GM12892 (cell line): ENCODE data around the gene SLC37A1.

Experiments used
- DNase-seq: peaks from one replicate; pipeline ENCODE4 v3.0.0; 2011; ENCODE audit not compliant: insufficient read length
- FAIRE-seq: peaks from 2 replicates; lab custom pipeline; 2011; peaks lifted over from hg19 to GRCh38; lab: Jason Lieb, UNC
- POLR2A ChIP-seq: IDR thresholded peaks from 2 replicates; pipeline ENCODE4 v1.6.1; 2011; ENCODE audit warnings: low read depth, low read length, control low read depth
- POLR2AphosphoS5 ChIP-seq: IDR thresholded peaks from 2 replicates; pipeline ENCODE4 v1.6.1; 2011; ENCODE audit warnings: low read depth, low read length, control low read depth
- TAF1 ChIP-seq: IDR thresholded peaks from 2 replicates; pipeline ENCODE4 v1.6.1; 2011; ENCODE audit warnings: low read depth, mild to moderate bottlenecking, control low read depth, low read length, borderline replicate concordance

Gene SLC37A1

DNA sequence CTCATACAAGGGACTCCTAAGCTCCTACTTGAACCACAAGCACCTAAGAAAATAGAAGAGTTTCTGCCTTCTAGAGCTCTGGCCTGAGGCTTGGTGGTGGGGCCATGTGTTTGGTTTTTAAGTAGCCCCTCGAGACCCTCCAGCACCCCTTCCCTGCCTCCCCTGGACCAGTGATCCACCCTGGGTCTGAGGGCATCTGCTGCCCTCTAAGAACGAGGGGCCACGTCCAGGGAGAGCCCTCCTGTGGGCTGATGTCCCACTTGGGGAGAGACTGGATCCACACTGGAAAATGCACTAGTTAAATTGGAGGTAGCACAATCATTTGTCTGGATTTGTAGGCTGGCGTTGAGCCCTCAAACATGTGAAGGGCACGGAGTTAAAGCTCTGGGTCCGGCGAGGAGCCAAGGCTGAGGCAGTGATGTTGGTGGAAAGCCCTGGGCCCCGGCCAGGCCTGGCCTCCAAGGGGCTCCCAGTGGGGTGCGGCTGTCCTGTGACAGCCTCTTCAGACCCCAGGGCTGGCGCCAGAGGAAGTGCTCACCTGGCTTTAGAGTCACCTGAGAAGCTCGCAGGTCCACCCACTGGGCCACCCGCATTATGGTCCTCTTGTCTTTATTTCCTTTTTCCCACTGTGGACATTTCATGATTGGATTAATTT is 65.2 kb downstream of the SLC37A1 start:
- no peak for DNase-seq
- TF ChIP-seq TAF1: no peak
- no peak for TF ChIP-seq POLR2AphosphoS5
- TF ChIP-seq POLR2A: no peak
- no peak for FAIRE-seq

DNA sequence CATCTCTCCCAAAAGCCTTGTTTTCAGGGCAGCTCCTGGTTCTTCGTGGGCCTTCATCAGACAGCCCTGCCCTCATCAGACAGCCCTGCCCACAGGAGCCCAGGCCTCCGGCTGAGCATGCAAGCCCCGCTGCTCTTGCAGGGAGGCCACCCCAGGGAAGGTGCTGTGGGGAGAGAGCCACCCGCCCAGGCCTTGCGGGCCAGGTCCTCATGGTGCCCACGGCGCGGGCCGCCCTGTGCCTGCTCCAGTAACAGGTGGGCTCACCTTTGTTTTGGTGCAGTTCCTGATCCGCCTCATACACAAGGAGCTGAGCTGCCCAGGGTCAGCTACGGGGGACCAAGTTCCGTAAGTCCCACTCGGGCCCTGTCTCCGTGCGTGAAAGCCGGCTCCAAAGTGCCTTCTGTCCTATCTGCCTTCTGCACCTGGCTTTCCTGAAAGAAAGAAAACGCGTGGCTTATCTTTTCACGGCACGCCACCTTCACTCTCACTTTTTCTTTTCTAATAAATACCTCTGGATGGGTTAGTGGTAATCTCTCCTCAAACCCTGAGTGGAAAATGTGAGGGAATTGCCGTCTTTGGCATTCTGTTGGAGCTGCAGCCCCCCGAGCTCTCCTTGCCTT is 65.9 kb downstream of the SLC37A1 start:
- FAIRE-seq (no peak), DNase-seq (no peak)
- no peak for TF ChIP-seq POLR2A
- TF ChIP-seq POLR2AphosphoS5: no peak
- no peak for TF ChIP-seq TAF1

DNA sequence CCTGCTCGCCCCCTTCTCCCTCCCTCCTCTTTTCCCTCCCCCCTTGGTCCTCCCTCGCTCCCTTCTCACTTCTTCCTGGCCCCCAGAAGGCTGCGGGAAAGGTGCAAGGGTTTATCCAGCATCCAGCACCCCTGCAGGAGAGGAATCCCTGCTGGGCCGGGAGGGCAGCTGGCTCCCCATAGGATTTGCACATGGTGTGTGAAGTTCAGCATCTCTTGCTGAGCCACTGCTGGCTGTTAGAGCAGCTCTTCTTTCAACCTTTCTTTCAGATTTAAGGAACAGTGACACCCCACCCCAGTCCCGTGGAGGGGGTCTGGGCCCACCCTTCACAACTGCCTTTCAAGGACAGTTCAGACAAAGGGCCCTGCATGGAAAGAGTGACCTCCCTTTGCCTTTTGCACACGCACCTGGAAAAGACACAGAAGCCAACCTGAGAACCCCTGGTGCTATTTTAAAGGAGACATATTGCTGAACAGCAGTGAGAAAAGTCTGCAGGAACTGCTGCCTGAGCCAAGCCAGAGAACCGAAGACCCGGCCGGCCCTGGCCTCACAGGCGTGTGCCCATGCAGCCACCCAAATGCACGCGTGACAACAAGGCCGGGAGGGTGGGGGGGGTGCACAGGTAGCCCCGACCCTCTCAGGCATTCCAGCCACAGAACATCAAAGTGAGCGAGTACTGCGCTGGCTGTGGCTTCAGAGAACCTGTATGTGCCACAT is 66.6 kb downstream of the SLC37A1 start:
- FAIRE-seq: no peak

DNA sequence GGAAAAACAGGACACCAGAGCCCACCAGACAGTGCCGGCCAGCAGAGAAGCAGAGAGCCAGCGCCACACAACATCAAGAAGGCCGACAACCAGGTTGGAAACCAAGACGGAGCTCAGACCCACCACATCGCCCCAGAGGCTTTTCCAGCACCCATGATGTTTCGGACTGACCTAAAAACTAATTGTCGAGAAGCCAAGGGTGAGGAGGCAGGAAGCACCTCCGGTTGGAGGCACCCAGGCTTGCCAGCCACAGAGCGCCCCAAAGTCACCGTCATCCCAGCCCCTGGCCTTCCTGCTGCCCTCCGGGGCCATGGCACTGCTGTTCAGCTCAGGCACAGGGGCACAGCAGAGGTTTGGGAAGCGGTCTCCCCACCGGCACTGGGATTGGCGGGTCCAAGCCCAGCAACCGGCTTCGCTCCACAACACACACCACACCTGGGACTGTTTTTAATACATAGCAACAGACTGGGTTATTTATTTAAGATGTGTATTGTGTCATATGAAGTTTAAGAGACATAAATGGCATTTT is 67.2 kb downstream of the SLC37A1 start:
- TF ChIP-seq POLR2AphosphoS5 (no peak), POLR2A (no peak), TAF1 (no peak)
- no peak for FAIRE-seq
- DNase-seq: no peak

More for the DNA sequence above, 66.6 kb downstream of the SLC37A1 start:
- no peak for TF ChIP-seq POLR2A
- no peak for TF ChIP-seq POLR2AphosphoS5
- TF ChIP-seq TAF1: no peak
- no peak for DNase-seq

DNA sequence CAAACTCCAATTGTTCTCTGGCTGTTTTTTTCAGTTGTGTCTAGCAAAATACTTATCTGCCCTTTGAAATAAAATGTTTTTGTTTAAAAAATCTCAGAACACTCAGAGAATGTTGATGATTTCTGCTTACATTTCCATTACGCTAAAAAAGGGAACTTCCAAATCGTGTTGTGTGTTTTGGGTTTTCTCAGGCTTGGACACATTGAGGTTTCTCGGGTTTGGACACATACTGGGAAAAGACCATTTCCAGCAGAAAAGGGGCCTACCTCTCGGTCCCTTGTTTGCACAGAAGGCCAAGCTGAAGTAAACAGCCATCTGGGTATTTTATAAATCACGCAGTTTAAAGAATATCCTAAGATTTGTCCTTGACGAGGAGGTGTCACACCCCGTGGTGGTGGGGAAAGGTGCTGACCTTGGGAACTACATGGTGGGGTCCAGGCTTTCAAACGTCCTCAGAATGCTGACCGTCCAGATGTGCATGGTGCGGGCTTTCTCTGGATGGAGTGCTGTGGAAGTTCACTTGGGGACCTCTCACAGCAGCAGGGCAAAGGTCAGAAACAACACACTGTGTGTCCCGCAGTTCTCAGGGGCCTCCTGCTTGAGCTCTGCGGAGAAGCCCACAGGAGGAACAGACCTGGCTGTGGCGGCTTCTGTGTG is 67.8 kb downstream of the SLC37A1 start:
- TF ChIP-seq POLR2A (no peak), POLR2AphosphoS5 (no peak), TAF1 (no peak)
- no peak for DNase-seq
- no peak for FAIRE-seq

DNA sequence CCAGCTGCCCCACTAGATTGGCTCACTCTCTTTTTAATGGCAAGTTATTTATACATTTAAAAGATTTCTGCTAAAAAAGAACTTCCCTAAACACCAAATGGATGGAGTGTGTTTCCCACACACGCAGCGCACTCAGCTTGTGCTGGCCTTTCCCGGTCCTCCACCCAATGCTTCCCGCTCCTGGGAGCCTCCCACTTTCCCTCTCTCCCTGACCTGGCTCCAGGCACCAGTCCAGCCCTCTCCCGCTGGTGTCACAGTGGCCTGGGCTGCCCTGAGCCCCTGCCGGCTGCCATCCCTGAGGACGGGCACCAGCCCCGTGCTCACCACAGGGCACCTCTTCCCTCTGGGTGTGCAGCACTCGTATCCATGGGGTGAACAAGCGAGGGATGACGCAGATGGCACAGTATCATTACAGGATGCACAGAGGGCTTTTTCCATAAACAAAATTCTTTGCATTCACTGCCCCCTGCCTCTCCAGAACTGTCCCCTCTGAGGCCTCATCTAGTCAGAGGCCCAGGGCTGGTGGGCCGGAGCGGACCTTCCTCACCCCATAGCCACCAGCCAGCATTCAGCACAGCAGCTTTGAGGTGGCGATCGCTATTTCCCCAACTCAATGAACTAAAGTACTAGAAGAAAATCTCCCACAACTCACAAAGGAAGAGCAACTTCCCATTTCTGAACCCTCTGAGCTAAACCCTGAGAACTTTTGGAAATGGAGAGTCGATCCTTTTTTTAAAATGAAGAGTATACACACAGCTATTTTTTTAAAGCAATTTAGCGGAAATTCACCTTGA is 68.5 kb downstream of the SLC37A1 start:
- no peak for TF ChIP-seq POLR2A
- no peak for TF ChIP-seq POLR2AphosphoS5
- TF ChIP-seq TAF1: no peak
- FAIRE-seq (no peak), DNase-seq (no peak)

DNA sequence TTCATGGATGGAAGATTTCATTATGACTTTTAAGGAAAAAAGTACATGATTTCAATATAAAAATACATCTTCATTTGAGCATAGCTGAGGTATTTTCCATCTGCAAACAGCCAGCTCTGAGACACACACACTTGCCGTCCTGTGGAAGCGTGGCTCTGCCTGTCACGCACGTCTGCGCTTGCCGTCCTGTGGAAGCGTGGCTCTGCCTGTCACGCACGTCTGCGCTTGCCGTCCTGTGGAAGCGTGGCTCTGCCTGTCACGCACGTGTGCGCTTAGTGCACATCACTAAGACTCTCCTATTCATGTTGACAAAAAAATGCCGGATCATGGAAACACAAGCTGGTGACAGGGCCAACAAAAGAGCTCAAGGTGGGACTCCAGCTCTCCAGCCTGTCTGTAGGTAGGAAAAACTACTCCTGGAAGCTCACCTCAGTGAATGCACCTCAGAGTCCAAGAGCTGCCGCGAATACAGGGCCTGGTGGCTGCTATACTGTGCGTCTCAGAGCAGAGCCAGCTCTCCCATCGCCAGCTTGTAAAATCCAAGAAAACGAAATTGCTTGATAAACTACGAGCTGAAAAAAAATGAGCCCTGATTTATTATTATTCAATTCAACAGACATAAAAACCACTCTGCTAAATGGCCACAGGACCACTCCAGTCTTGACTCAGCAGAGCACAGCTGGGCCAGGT is 69.3 kb downstream of the SLC37A1 start:
- DNase-seq: no peak
- no peak for FAIRE-seq
- TF ChIP-seq POLR2AphosphoS5: no peak

DNA sequence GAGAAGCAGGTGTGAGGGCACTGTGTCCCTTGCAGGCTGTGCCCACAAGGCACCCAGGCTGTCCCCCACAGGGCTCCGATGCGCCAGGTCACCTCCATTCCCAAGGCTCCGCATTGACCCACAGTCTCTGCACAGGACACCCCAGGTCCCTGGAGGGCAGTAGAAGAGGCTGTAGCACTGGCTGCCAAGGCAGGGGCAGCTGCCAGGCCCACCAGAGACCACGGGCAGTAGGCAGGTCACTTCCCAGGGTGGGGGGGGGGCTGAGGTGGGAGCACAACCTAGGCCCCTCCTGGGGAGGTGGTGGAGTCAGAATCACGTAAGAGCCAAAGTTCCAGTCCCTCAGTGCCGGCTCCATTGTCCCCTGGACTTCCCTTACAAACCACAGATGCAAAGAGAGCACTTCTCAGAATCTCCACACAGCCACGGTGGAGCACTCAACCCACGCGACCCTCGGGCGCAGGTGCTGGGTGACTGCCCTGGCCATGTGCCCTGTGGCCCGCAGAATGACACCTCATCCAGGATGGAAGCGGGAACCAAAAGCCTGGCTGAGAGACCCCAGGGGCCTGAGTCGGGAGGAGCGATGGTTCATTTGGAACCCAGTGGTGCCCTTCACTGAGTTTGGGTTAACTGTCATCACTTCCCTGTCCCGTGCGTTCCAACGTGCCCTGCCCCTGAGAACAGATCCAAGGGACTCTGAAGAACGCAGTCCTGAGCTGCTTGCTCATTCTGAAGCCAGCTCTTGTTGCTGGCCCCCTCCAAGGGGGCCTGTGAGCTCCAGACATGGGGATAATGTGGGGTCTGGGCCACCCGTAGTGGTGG is 70.0 kb downstream of the SLC37A1 start:
- no peak for DNase-seq
- TF ChIP-seq TAF1 (no peak), POLR2A (no peak), POLR2AphosphoS5 (no peak)
- FAIRE-seq: no peak

DNA sequence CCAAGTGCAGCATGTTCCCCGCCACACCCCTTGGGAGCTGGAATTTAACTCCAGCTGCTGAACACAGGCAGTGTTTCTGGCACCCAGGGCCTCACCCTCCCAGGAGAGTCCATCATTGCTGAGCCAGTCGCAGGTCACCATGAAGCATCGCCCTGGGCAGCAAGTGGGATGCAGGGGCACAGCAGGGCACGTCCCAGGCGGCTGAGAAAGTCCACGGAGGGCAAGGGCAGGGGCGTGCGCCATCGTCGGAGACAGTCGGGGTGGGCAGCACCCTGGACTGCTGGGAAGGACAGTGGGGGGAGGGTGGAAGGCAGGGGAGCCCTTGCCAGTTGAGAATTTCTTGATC is 70.6 kb downstream of the SLC37A1 start:
- DNase-seq (no peak), FAIRE-seq (no peak)
- TF ChIP-seq POLR2A (no peak), TAF1 (no peak), POLR2AphosphoS5 (no peak)

DNA sequence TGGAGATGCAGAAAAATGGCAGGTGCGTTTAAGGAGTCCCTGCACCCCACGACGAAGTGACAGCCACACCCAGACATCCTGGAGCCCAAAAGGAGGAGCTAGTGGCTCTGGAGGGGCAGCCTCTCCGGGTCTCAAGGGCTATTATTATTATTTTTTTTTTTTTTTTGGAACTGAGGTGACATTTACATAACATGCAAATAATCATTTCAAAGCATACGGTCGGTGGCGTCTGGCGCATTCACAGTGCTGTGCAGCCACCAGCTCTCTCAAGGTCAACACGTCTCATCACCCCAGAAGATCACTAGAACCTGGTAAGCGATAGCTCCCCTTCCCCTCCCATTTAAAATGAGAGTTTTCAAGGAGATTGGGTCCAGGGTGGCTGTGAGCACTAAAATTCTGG is 72.2 kb downstream of the SLC37A1 start:
- TF ChIP-seq POLR2A: no peak
- no peak for TF ChIP-seq TAF1
- no peak for TF ChIP-seq POLR2AphosphoS5
- FAIRE-seq: no peak

More for the DNA sequence above, 72.2 kb downstream of the SLC37A1 start:
- no peak for DNase-seq
